Rectal smooth muscle tissue (tissue), 1 donor: ENCODE results near the gene DNAH8.

Source experiments
- H3K27ac ChIP-seq: one replicate; pipeline ENCODE4 v1.7.0; 2013; ENCODE audit warnings: low read depth, low read length, inconsistent platforms
- H3K27me3 ChIP-seq: one replicate; pipeline ENCODE4 v1.7.0; 2013; ENCODE audit warnings: low read length; ENCODE audit not compliant: control insufficient read depth, insufficient read depth
- H3K36me3 ChIP-seq: one replicate; pipeline ENCODE4 v1.7.0; 2013; ENCODE audit warnings: low read length; ENCODE audit not compliant: control insufficient read depth, insufficient read depth
- H3K4me1 ChIP-seq: one replicate; pipeline ENCODE4 v1.7.0; 2013; ENCODE audit warnings: low read length; ENCODE audit not compliant: control insufficient read depth, insufficient read depth
- H3K4me3 ChIP-seq: one replicate; pipeline ENCODE4 v1.7.0; 2013; ENCODE audit warnings: low read length
- H3K9ac ChIP-seq: one replicate; pipeline ENCODE4 v1.7.0; 2013; ENCODE audit warnings: low read length

Gene DNAH8

GRCh38 chr6:38774929-38775707, 60.0 kb downstream of the DNAH8 start:
- Histone ChIP-seq H3K4me3 (no peak overlapping the region), H3K9ac (no peak overlapping the region), H3K36me3 (no peaks in the 10 kb centered on the region), H3K27me3 (no peaks in the 10 kb centered on the region), H3K4me1 (no peaks in the 10 kb centered on the region), H3K27ac (no peak overlapping the region)

DNA sequence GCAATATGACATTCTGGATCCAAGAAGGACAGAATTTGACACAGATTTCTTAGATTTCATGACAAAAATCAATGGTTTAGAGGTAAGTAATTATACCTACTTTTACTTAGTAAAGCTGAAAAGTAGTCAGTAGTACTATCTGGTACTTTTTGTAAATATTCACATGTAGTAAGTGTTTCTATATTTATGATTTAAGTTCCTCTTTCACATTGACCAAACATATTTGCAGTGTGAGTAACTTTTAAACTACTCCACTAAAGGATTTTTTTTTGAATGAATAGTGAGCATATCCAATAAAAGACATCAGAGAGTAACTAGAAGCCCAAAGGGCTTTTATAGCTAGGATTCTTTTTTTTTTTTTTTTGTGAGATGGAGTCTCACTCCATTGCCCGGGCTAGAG, 60.8 kb downstream of the DNAH8 start:
- no peak overlapping the region for H3K4me3 ChIP-seq
- no peaks in the 10 kb centered on the region for H3K36me3 ChIP-seq
- no peaks in the 10 kb centered on the region for H3K27me3 ChIP-seq
- H3K4me1 ChIP-seq: no peaks in the 10 kb centered on the region
- no peak overlapping the region for H3K9ac ChIP-seq
- no peak overlapping the region for H3K27ac ChIP-seq

DNA sequence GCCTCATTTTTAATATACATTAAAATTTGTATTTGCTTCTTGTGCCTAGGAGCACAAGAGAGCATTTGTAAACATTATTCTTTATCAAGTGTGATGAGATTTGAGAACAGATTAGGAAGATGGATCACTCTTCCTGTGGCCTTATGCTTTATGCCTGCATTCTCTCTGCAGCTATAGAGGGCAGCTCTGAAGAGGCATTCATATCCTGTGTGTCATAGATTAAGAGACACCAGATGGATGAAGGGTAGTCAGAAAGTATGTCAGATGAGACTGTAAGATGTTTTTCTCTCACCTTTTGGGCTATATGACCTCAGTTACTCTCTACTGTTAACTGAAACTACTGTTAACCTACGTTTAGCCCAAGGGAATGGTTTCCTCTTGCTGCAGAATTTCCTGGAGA, 61.4 kb downstream of the DNAH8 start:
- Histone ChIP-seq H3K27ac (no peak overlapping the region), H3K36me3 (no peaks in the 10 kb centered on the region), H3K4me3 (no peak overlapping the region), H3K9ac (no peak overlapping the region), H3K4me1 (no peaks in the 10 kb centered on the region), H3K27me3 (no peaks in the 10 kb centered on the region)

- H3K4me1 ChIP-seq: no peaks in the 10 kb centered on the region
- H3K36me3 ChIP-seq: no peaks in the 10 kb centered on the region
- H3K4me3 ChIP-seq: no peak overlapping the region
- no peak overlapping the region for H3K27ac ChIP-seq
- no peaks in the 10 kb centered on the region for H3K27me3 ChIP-seq
- H3K9ac ChIP-seq: no peak overlapping the region
Observed at GRCh38 chr6:38779310-38780062, 64.4 kb downstream of the DNAH8 start.

DNA sequence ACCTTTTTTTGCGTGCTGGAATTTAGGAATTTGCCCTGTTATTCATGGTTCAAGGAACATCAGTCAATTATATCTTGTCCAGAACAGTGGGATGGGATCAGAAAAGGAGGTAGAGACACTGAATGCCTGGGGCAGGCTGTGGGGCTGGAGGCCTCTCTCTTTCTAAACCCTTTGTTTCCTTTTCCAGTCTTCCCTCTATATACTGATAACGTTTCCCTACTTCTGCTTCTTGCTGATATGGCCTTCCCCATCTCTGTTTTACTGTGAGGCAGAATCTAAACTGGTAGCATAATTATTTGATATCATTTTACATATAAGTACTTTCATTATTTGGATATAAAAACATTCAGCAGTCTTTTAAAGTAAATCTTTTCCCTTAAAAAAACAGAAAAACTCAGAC, 67.5 kb downstream of the DNAH8 start:
- Histone ChIP-seq H3K36me3 (no peaks in the 10 kb centered on the region), H3K27me3 (no peaks in the 10 kb centered on the region), H3K4me1 (no peaks in the 10 kb centered on the region), H3K9ac (no peak overlapping the region), H3K27ac (no peak overlapping the region), H3K4me3 (no peak overlapping the region)

DNA sequence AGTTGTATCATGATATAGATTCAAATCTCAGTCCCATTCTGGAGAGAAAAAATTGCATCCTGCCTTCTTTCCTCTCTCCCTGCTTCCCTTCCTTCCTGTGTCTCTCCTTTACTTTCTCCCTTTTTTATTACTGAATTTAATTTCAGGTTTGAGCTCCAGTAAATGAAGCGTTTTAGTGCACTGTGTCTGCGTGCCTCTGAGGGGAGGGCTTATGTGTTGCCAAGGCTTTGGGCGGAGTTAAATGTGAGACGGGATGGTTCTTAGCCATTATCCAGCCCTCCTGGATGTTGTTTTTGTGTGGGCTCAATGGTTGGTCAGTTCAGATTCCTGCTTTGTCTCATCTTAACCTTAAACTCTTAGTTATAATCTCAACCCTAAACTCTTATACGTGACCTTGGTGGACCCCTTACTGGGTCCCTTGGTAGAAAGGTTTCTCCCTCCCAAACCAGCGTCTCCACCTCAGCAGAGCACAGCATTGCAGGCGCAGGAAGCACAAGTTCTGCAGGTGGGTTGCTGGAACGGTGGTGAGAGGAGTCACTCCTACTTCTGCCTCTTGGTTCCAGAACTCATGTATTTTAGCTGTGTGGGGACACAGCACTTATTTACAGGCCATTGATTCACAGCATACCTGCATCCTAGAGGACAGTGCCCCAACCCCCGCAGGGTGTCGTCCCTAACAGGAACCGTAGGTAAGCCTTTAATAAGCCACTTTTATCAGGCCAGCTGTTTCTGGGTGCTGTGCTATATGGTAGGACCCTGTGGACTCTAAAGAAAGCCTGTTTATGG, 68.5 kb downstream of the DNAH8 start:
- Histone ChIP-seq H3K9ac (no peak overlapping the region), H3K4me1 (no peaks in the 10 kb centered on the region), H3K4me3 (no peak overlapping the region), H3K36me3 (no peaks in the 10 kb centered on the region), H3K27ac (no peak overlapping the region), H3K27me3 (no peaks in the 10 kb centered on the region)

DNA sequence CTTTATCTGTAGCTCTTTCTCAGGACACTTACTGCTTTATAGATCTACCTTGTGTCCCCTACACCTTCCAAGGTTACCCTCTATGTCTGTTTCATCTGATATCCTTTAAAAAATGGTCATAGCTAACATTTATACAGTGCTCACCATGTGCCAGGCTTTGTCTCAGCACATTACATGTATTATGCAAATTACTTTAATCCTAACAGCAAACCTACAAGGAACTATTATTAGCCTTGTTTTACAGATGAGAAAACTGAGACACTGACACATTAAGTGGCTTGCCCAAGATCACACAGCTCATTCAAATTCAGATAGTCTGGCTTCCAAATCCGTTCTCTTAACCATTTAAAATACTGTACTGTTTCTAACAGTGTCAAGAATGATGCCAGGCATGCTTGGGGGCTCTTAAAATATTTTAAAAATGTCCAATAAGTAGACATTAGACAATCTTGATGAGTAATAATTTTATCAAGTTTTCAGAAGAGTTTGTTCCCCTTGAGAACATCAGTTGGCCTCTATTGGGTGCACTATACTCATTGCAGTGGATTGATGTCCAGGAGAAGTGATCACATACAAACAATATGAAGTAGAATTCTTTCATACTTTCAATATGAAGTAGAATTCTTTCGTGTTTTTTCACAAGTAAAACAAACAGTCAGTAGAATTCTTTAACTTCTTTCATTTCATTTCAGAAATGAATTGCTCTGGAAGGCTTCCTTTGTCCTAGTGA, 69.6 kb downstream of the DNAH8 start:
- Histone ChIP-seq H3K4me3 (no peak overlapping the region), H3K36me3 (no peaks in the 10 kb centered on the region), H3K9ac (no peak overlapping the region), H3K4me1 (no peaks in the 10 kb centered on the region), H3K27ac (no peak overlapping the region), H3K27me3 (no peaks in the 10 kb centered on the region)

DNA sequence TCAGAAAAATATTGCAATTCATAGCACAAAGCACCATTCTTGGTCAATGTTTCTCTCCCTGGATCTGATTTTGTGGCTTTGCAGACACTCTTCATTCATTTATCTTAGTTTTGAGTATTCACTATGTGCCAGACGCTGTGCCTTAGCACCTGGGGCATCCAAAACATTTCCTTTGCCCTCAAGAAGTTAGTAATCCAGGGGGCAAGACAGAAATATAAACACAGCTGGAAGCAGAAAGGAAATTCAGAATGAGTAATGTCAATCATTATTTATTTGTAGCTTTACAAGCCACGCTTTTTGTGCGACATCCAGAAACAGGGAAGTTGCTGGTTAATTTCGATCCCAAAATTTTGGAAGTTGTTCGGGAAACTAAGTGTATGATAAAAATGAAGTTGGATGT, 71.4 kb downstream of the DNAH8 start:
- no peaks in the 10 kb centered on the region for H3K27me3 ChIP-seq
- H3K4me3 ChIP-seq: no peak overlapping the region
- H3K4me1 ChIP-seq: no peaks in the 10 kb centered on the region
- H3K27ac ChIP-seq: no peak overlapping the region
- no peaks in the 10 kb centered on the region for H3K36me3 ChIP-seq
- H3K9ac ChIP-seq: no peak overlapping the region

DNA sequence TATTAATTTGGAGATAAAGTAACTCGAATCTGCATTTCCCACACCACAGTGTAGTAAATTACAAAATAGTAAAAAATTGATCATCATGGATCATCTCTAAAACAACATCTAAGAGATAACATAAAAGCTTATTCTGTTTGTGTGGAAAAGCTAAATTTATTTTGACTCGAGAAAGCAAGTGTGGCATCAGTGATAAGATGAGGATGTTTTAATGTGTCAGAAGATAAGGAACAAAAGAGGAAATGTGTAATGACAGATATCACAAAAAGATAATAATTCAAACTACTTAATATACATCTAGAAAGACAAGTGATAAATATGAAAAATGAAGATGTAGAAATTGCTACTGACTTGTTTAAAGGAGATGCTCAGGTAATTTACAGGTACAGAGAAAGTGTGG, 74.1 kb downstream of the DNAH8 start:
- H3K4me1 ChIP-seq: no peaks in the 10 kb centered on the region
- no peak overlapping the region for H3K27ac ChIP-seq
- H3K36me3 ChIP-seq: no peaks in the 10 kb centered on the region
- no peaks in the 10 kb centered on the region for H3K27me3 ChIP-seq
- no peak overlapping the region for H3K4me3 ChIP-seq
- no peak overlapping the region for H3K9ac ChIP-seq

- Histone ChIP-seq H3K9ac (no peak overlapping the region), H3K36me3 (no peaks in the 10 kb centered on the region), H3K4me3 (no peak overlapping the region), H3K27me3 (no peaks in the 10 kb centered on the region), H3K27ac (no peak overlapping the region), H3K4me1 (no peaks in the 10 kb centered on the region)
Observed at GRCh38 chr6:38792356-38792755, 77.2 kb downstream of the DNAH8 start.

DNA sequence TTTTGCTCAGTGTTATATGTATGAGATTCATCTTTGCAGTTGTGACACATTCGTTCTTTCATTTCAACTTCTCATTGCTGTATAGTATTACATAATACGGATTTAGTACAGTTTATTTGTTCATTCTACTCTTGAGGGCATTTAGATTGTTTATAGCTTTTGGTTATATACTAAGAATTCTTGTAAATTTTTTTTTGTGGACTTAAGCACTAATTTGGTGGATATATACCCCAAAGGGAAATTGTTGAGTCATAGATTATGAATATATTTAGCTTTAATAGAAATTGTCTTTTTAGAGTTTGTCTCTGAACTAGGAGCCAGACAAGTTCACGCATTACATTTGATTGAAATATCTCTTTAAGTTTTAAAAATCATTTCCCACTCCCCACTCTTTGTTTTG, 79.6 kb downstream of the DNAH8 start:
- no peaks in the 10 kb centered on the region for H3K4me1 ChIP-seq
- H3K27me3 ChIP-seq: no peaks in the 10 kb centered on the region
- no peak overlapping the region for H3K4me3 ChIP-seq
- H3K27ac ChIP-seq: no peak overlapping the region
- H3K36me3 ChIP-seq: no peaks in the 10 kb centered on the region
- no peak overlapping the region for H3K9ac ChIP-seq

- no peaks in the 10 kb centered on the region for H3K4me1 ChIP-seq
- H3K27me3 ChIP-seq: no peaks in the 10 kb centered on the region
- no peak overlapping the region for H3K9ac ChIP-seq
- no peak overlapping the region for H3K4me3 ChIP-seq
- no peak overlapping the region for H3K27ac ChIP-seq
- no peaks in the 10 kb centered on the region for H3K36me3 ChIP-seq
Observed at GRCh38 chr6:38796006-38796405, 80.9 kb downstream of the DNAH8 start.
